SK-N-DZ (cell line): Measurements from ENCODE around the gene ZNF765.

Experiments
- small RNA-seq, 2 experiments: library from RNA; depleted of rRNA; stranded (forward); fragments of <200 nt; gene quantifications; one replicate each; pipeline ENCODE3, GENCODE V24; 2014

Gene ZNF765

Small RNAs within 50 kb of the gene (small RNA-seq; reads per million reads assigned to genes)
- gene RPL39P36, result 0 reads per million in 2 experiments
